Trophoblast cell (in vitro differentiated cells and primary cell): ENCODE measurements around the gene ZKSCAN8.

Source experiments
- DNase-seq, 2 donors: peaks; one replicate each; pipeline ENCODE4 v3.0.0-alpha.2; 2016
- H2AFZ ChIP-seq: 2 replicates; pipeline ENCODE4 v1.6.1; 2013; ENCODE audit warnings: low read length, moderate library complexity, mild to moderate bottlenecking; ENCODE audit not compliant: insufficient read depth, poor library complexity
- H2AK5ac ChIP-seq: 2 replicates; pipeline ENCODE4 v1.6.1; 2013; ENCODE audit warnings: mild to moderate bottlenecking, low read length
- H2BK120ac ChIP-seq: 2 replicates; pipeline ENCODE4 v1.6.1; 2013; ENCODE audit warnings: low read length, mild to moderate bottlenecking, moderate library complexity; ENCODE audit not compliant: insufficient read depth, poor library complexity
- H2BK12ac ChIP-seq: 2 replicates; pipeline ENCODE4 v1.6.1; 2013; ENCODE audit warnings: mild to moderate bottlenecking, low read length, moderate library complexity
- H2BK5ac ChIP-seq: 2 replicates; pipeline ENCODE4 v1.6.1; 2013; ENCODE audit warnings: low read length, low read depth, moderate library complexity, mild to moderate bottlenecking; ENCODE audit not compliant: poor library complexity
- H3K14ac ChIP-seq: 2 replicates; pipeline ENCODE4 v1.6.1; 2013; ENCODE audit warnings: mild to moderate bottlenecking, low read length
- H3K18ac ChIP-seq: 2 replicates; pipeline ENCODE4 v1.6.1; 2013; ENCODE audit warnings: mild to moderate bottlenecking, low read length
- H3K23ac ChIP-seq: 2 replicates; pipeline ENCODE4 v1.6.1; 2013; ENCODE audit warnings: low read length
- H3K27ac ChIP-seq: 2 replicates; pipeline ENCODE4 v1.5.1; 2013; ENCODE audit warnings: low read depth, mild to moderate bottlenecking, inconsistent platforms, low read length, moderate library complexity
- H3K27me3 ChIP-seq: 2 replicates; pipeline ENCODE4 v1.6.1; 2013; ENCODE audit warnings: inconsistent platforms, mild to moderate bottlenecking, low read length, moderate library complexity; ENCODE audit not compliant: insufficient read depth
- H3K36me3 ChIP-seq, 2 experiments: 1 replicate in 1 of 2; 2 replicates in 1 of 2; pipeline ENCODE4 v1.6.1; 2013; ENCODE audit warnings: low read length in 2 of 2, mild to moderate bottlenecking in 2 of 2, moderate library complexity in 1 of 2; ENCODE audit not compliant: insufficient read depth in 2 of 2, control insufficient read depth in 1 of 2
- H3K4ac ChIP-seq: 2 replicates; pipeline ENCODE4 v1.6.1; 2013; ENCODE audit warnings: low read depth, mild to moderate bottlenecking, low read length, moderate library complexity
- H3K4me1 ChIP-seq, 2 experiments: 1 replicate in 1 of 2; 2 replicates in 1 of 2; pipeline ENCODE4 v1.6.1; 2013; ENCODE audit warnings: low read length in 2 of 2, mild to moderate bottlenecking in 2 of 2, moderate library complexity in 1 of 2; ENCODE audit not compliant: insufficient read depth in 2 of 2, control insufficient read depth in 1 of 2
- H3K4me2 ChIP-seq: 2 replicates; pipeline ENCODE4 v1.6.1; 2013; ENCODE audit warnings: inconsistent platforms, mild to moderate bottlenecking, low read length, moderate library complexity
- H3K4me3 ChIP-seq: 2 replicates; pipeline ENCODE4 v1.5.1; 2013; ENCODE audit warnings: mild to moderate bottlenecking, low read depth, low read length, inconsistent platforms
- H3K79me1 ChIP-seq: one replicate; pipeline ENCODE4 v1.6.1; 2013; ENCODE audit warnings: low read length
- H3K79me2 ChIP-seq: 2 replicates; pipeline ENCODE4 v1.6.1; 2013; ENCODE audit warnings: low read length, mild to moderate bottlenecking; ENCODE audit not compliant: control insufficient read depth, insufficient read depth, poor library complexity
- H3K9ac ChIP-seq: 2 replicates; pipeline ENCODE4 v1.6.1; 2013; ENCODE audit warnings: mild to moderate bottlenecking, low read length
- H3K9me3 ChIP-seq: 2 replicates; pipeline ENCODE4 v1.6.1; 2013; ENCODE audit warnings: low read depth, mild to moderate bottlenecking, control low read depth, inconsistent platforms, low read length; ENCODE audit not compliant: insufficient read depth
- H4K12ac ChIP-seq: 2 replicates; pipeline ENCODE4 v1.6.1; 2013; ENCODE audit warnings: low read depth, mild to moderate bottlenecking, low read length, moderate library complexity
- H4K8ac ChIP-seq: 2 replicates; pipeline ENCODE4 v1.6.1; 2013; ENCODE audit warnings: low read depth, mild to moderate bottlenecking, low read length, moderate library complexity
- H4K91ac ChIP-seq: one replicate; pipeline ENCODE4 v1.6.1; 2013; ENCODE audit warnings: low read depth, mild to moderate bottlenecking, low read length, moderate library complexity
- WGBS: extraction: QIAGEN DNeasy Blood & Tissue Kit; methylation state at CpG from one replicate; pipeline ENCODE4 v1.1.7; 2013; ENCODE audit warnings: missing lambda C conversion rate; ENCODE audit not compliant: insufficient read length, insufficient coverage; ENCODE audit errors: extremely low coverage; 5-methylcytosine and 5-hydroxymethylcytosine counted together

Gene ZKSCAN8

GRCh38 chr6:28139860-28140543 is 1.7 kb upstream of the ZKSCAN8 start:
- no peak overlapping the region for H3K23ac ChIP-seq
- H3K79me1 ChIP-seq: peaks cover 9% of the 10 kb centered on the region
- no peak overlapping the region for H3K9ac ChIP-seq
- no peak overlapping the region for H4K12ac ChIP-seq
- no peak overlapping the region for H3K4me3 ChIP-seq
- no peak overlapping the region for H4K8ac ChIP-seq
- no peak for DNase-seq
- H3K27ac ChIP-seq: no peak overlapping the region
- no CpG with 5 or more reads among the region's 9 CpGs for WGBS
- no peaks in the 10 kb centered on the region for H3K27me3 ChIP-seq
- no peak overlapping the region for H2BK5ac ChIP-seq
- no peaks in the 10 kb centered on the region for H3K9me3 ChIP-seq
- no peak overlapping the region for H3K14ac ChIP-seq
- H3K4me2 ChIP-seq: no peak overlapping the region
- no peak overlapping the region for H2BK12ac ChIP-seq
- H2AFZ ChIP-seq: no peak overlapping the region
- peaks cover 0 to 8% of the 10 kb centered on the region in 2 experiments for H3K4me1 ChIP-seq
- H3K4ac ChIP-seq: no peak overlapping the region
- no peaks in the 10 kb centered on the region for H3K36me3 ChIP-seq
- H4K91ac ChIP-seq: no peak overlapping the region
- no peak overlapping the region for H3K18ac ChIP-seq
- peaks cover 6% of the 10 kb centered on the region for H3K79me2 ChIP-seq
- H2BK120ac ChIP-seq: no peak overlapping the region
- H2AK5ac ChIP-seq: no peak overlapping the region

- Histone ChIP-seq H2AFZ (no peak overlapping the region), H3K79me2 (peaks cover 6% of the 10 kb centered on the region), H2BK120ac (no peak overlapping the region), H2AK5ac (no peak overlapping the region), H3K36me3 (peaks cover 0 to 2% of the 10 kb centered on the region in 2 experiments), H3K4me3 (no peak overlapping the region), H3K4me2 (no peak overlapping the region), H3K27me3 (no peaks in the 10 kb centered on the region), H3K9ac (no peak overlapping the region), H3K4me1 (peaks cover 0 to 8% of the 10 kb centered on the region in 2 experiments), H2BK12ac (no peak overlapping the region), H4K12ac (no peak overlapping the region), H3K4ac (no peak overlapping the region), H2BK5ac (no peak overlapping the region), H3K14ac (no peak overlapping the region), H4K8ac (no peak overlapping the region), H3K27ac (no peak overlapping the region), H3K9me3 (no peaks in the 10 kb centered on the region), H3K23ac (no peak overlapping the region), H3K18ac (no peak overlapping the region), H3K79me1 (peaks cover 9% of the 10 kb centered on the region), H4K91ac (no peak overlapping the region)
- no peak for DNase-seq
- no CpG with 5 or more reads among the region's 5 CpGs for WGBS
Observed at GRCh38 chr6:28140616-28141015, 1.1 kb upstream of the ZKSCAN8 start.

- H3K79me2 ChIP-seq: peaks cover 2% of the 10 kb centered on the region
- H3K36me3 ChIP-seq: peaks cover 0 to 2% of the 10 kb centered on the region in 2 experiments
- H2BK120ac ChIP-seq: no peak overlapping the region
- no peak overlapping the region for H4K91ac ChIP-seq
- H3K23ac ChIP-seq: no peak overlapping the region
- no peak overlapping the region for H2BK5ac ChIP-seq
- no peaks in the 10 kb centered on the region for H3K9me3 ChIP-seq
- H3K9ac ChIP-seq: no peak overlapping the region
- no peak overlapping the region for H4K8ac ChIP-seq
- H3K79me1 ChIP-seq: peaks cover 5% of the 10 kb centered on the region
- no peak overlapping the region for H3K14ac ChIP-seq
- no peak for DNase-seq
- no peak overlapping the region for H3K4me3 ChIP-seq
- no peak overlapping the region for H2AK5ac ChIP-seq
- H3K4me1 ChIP-seq: peaks cover 0 to 8% of the 10 kb centered on the region in 2 experiments
- no peak overlapping the region for H3K4ac ChIP-seq
- no peak overlapping the region for H2BK12ac ChIP-seq
- no peak overlapping the region for H3K18ac ChIP-seq
- H3K27me3 ChIP-seq: no peaks in the 10 kb centered on the region
- WGBS: no CpG with 5 or more reads among the region's 4 CpGs
- H3K27ac ChIP-seq: no peak overlapping the region
- no peak overlapping the region for H2AFZ ChIP-seq
- no peak overlapping the region for H4K12ac ChIP-seq
- H3K4me2 ChIP-seq: peak overlapping the region; percentile 80
Observed at GRCh38 chr6:28142446-28142845, 763 bp downstream of the ZKSCAN8 start.

GRCh38 chr6:28145231-28145630 is 3.5 kb downstream of the ZKSCAN8 start:
- Histone ChIP-seq H3K36me3 (peaks cover 4 to 13% of the 10 kb centered on the region in 2 experiments), H3K79me1 (peaks cover 3% of the 10 kb centered on the region)
- no CpG with 5 or more reads among the region's 1 CpG for WGBS

More at GRCh38 chr6:28145231-28145630, 3.5 kb downstream of the ZKSCAN8 start:
- Histone ChIP-seq H4K12ac (no peak overlapping the region), H3K79me2 (peaks cover 2% of the 10 kb centered on the region), H4K8ac (no peak overlapping the region), H3K18ac (no peak overlapping the region), H3K9ac (no peak overlapping the region), H3K4me1 (peaks cover 0 to 3% of the 10 kb centered on the region in 2 experiments), H3K27me3 (no peaks in the 10 kb centered on the region), H3K4me3 (no peak overlapping the region), H3K4ac (no peak overlapping the region), H2AFZ (no peak overlapping the region), H3K23ac (no peak overlapping the region), H4K91ac (no peak overlapping the region), H3K14ac (no peak overlapping the region), H3K27ac (no peak overlapping the region), H2AK5ac (no peak overlapping the region), H3K9me3 (no peaks in the 10 kb centered on the region), H2BK120ac (no peak overlapping the region), H3K4me2 (no peak overlapping the region), H2BK12ac (no peak overlapping the region), H2BK5ac (no peak overlapping the region)
- DNase-seq: peak in 1 of 2 donors; percentile 67
